ENCODE results near the gene UBE2M. TPM values are rescaled to one million over a fixed set of nuclear protein-coding genes. Genes with fewer than 3 reads are reported as not detected.
A peak's percentile ranks its signal among the peaks of the same experiment; 100 is the strongest.

Gene UBE2M
- total and polyA plus RNA-seq, 2 experiments from 2014 or later = 8.7 to 60.3 TPM

DNA sequence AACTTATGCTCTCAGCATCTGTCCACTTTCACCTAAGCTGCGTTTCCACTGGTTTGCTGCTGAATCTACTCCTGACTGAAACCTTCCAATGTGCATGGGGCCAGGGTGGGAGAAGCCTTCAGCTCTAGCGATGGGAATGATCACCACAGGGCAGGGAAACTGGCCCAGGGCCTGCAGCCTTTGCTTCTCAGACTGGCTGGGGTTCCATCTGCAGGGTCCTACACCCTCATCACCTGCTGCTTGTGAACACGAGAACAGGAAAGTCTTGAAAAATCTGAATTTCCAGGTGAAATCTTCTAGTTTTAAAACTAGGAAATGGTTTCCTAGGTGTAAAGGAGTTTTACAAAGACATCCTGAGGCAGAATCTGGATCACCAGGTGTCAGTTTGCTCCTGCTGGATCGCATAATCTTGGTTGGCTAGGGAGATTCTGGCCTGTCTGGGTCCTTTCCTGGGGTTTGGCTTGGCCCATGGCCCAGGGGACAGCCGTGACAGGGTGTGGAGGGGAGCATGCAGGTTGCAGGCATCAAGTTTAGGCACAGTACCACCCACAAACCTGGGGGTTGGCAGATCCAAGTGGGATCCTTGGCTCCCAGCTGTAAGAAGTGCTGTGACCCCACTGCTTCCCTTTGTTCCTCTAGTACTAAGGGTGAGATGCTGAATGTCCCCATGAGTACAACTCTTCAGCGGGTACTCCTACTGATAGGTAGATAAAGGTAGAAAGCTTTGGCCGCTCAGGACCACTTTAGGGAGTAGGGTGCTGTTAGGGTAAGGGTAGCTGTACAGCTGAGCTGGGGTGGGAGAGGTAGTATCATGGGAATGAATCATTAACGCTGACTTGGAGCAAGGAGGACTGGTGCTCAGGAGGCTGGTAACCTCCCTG lies 1.8 kb upstream of the UBE2M start:
- peak overlapping the region; percentile 74 for H2AFZ ChIP-seq
- in situ Hi-C loops (cut with MboI) = no loop called here
- peak overlapping the region; percentile 96 for H3K27ac ChIP-seq
- peaks cover 29% of the 10 kb centered on the region for H3K79me2 ChIP-seq (ENCODE audit: insufficient read depth)
- H3K36me3 ChIP-seq (ENCODE audit: low read depth) = peaks cover 3% of the 10 kb centered on the region; the same call in 1 of the 2 replicates
- H3K4me1 ChIP-seq (ENCODE audit: insufficient read depth) = peaks cover 25% of the 10 kb centered on the region
- H3K9me2 ChIP-seq (ENCODE audit: insufficient read depth) = no peaks in the 10 kb centered on the region
- H3K4me2 ChIP-seq (ENCODE audit: unreplicated experiment) = peak overlapping the region; percentile 91
- H3K27me3 ChIP-seq (replicated peaks; ENCODE audit: insufficient read depth) = no peaks in the 10 kb centered on the region
- 64 to 70% methylated on average over 8 of the region's 8 CpGs for WGBS, 2 experiments (ENCODE audit: low coverage in 1 of 2, low lambda C conversion rate in 2 of 2, missing lambda C conversion rate in 2 of 2)
- H3F3A ChIP-seq (ENCODE audit: insufficient read depth) = peaks cover 34% of the 10 kb centered on the region
- H3K9ac ChIP-seq = peak overlapping the region; percentile 96
- no peak for TF ChIP-seq EZH2phosphoT487 (IDR thresholded peaks at IDR 0.05; ENCODE audit: insufficient read depth, low read depth)
- TF ChIP-seq EZH2 (IDR thresholded peaks at IDR 0.05; ENCODE audit: insufficient read depth, poor library complexity, severe bottlenecking) = no peak
- H3K9me3 ChIP-seq (ENCODE audit: low read depth) = no peaks in the 10 kb centered on the region
- DNase-seq = peak; percentile 30
- peak overlapping the region; percentile 83 for H3K4me3 ChIP-seq
- H4K20me1 ChIP-seq (ENCODE audit: insufficient read depth) = no peaks in the 10 kb centered on the region

DNA sequence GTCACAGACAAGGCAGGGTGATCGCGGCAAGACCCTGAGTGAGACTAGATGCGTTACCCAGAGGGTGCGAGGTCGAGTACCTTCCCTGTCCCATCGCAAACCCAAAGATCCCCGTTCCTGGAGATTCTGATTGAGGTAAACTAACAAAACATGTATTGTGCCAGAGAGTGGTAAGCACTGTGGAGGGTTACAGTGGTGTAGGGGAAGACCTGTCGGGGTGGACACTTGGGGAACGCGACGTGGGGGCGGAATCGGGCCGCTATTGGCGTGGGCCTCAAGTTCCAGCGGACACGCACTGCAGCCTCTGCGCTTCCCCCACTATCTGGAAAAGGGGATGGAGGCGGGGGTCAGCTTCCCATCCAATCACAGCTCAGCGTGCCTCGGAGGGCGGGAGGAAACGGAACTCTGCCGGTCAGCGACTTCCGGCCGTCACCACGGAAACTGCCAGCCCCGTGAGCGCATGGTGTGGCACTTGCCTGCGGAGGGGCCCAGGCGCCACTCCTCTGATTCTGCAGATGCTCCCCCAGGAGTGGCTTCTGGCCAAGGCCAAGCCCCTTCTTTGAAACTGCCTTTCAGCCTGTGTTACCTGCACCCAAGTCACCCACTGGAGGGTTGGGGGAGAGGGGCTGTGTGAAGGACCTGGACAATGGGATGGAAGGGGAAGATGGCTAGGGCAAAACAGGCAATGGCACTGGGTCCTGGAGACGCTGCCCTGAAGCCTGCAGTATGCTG lies 1.0 kb upstream of the UBE2M start:
- H2AFZ ChIP-seq = peak overlapping the region; percentile 74
- WGBS, 2 experiments (ENCODE audit: low coverage in 1 of 2, low lambda C conversion rate in 2 of 2, missing lambda C conversion rate in 2 of 2) = 1 to 2% methylated on average over 29 to 32 of the region's 33 CpGs
- H3K4me3 ChIP-seq = peak overlapping the region; percentile 83
- DNase-seq = peak; percentile 94
- in situ Hi-C loops (cut with MboI) = no loop called here
- H3K79me2 ChIP-seq (ENCODE audit: insufficient read depth) = peaks cover 32% of the 10 kb centered on the region
- H4K20me1 ChIP-seq (ENCODE audit: insufficient read depth) = no peaks in the 10 kb centered on the region
- peaks cover 34% of the 10 kb centered on the region for H3F3A ChIP-seq (ENCODE audit: insufficient read depth)
- TF ChIP-seq EZH2 (IDR thresholded peaks at IDR 0.05; ENCODE audit: insufficient read depth, poor library complexity, severe bottlenecking) = no peak
- no peak for TF ChIP-seq EZH2phosphoT487 (IDR thresholded peaks at IDR 0.05; ENCODE audit: insufficient read depth, low read depth)
- H3K36me3 ChIP-seq (ENCODE audit: low read depth) = peaks cover 3% of the 10 kb centered on the region; the same call in 1 of the 2 replicates
- no peaks in the 10 kb centered on the region for H3K9me2 ChIP-seq (ENCODE audit: insufficient read depth)
- H3K4me2 ChIP-seq (ENCODE audit: unreplicated experiment) = peak overlapping the region; percentile 91
- no peaks in the 10 kb centered on the region for H3K27me3 ChIP-seq (replicated peaks; ENCODE audit: insufficient read depth)
- no peaks in the 10 kb centered on the region for H3K9me3 ChIP-seq (ENCODE audit: low read depth)
- peak overlapping the region; percentile 96 for H3K27ac ChIP-seq
- H3K4me1 ChIP-seq (ENCODE audit: insufficient read depth) = peaks cover 26% of the 10 kb centered on the region
- H3K9ac ChIP-seq = peak overlapping the region; percentile 96

DNA sequence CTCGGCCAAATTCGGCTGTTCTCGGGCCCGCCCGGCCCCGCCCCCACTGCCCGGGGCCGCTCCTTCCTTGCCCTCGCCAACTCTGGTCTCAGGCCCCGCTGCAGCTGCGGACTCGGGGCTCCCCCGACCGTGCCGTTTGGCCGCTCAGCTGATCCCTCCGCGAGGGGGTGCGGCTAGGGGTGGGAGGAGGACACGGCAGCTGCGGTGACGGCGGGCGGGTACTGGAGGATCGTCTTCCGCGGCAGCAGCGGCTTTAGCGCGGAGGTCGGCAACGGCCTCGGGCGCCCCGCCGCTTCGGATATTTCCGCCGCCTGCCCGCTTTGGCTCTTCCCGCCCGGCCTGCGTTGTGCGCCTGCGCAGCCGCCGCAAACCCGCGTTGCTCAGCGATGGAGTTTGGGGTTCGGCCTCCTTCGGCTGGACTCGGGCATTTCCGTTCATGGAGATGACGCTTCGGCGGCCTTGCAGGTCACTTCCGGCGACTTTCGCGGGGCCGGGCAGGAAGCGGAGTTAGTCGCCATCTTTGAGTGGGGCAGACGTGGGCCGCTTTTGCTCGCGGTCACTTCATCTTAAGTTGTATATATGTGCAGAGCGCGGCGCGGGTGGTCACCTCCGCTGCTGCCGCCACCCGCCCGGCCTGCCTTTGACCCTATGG lies 338 bp upstream of the UBE2M start:
- in situ Hi-C loops (cut with MboI) = no loop called here
- TF ChIP-seq EZH2phosphoT487 (IDR thresholded peaks at IDR 0.05; ENCODE audit: insufficient read depth, low read depth) (no peak), EZH2 (IDR thresholded peaks at IDR 0.05; ENCODE audit: insufficient read depth, poor library complexity, severe bottlenecking) (no peak)
- peaks cover 32% of the 10 kb centered on the region for H3K4me1 ChIP-seq (ENCODE audit: insufficient read depth)
- no peaks in the 10 kb centered on the region for H3K9me3 ChIP-seq (ENCODE audit: low read depth)
- H3K4me2 ChIP-seq (ENCODE audit: unreplicated experiment) = peak overlapping the region; percentile 91
- peaks cover 3% of the 10 kb centered on the region; the same call in 1 of the 2 replicates for H3K36me3 ChIP-seq (ENCODE audit: low read depth)
- H3F3A ChIP-seq (ENCODE audit: insufficient read depth) = peaks cover 34% of the 10 kb centered on the region
- peak overlapping the region; percentile 74 for H2AFZ ChIP-seq
- H3K79me2 ChIP-seq (ENCODE audit: insufficient read depth) = peaks cover 39% of the 10 kb centered on the region
- peak overlapping the region; percentile 83 for H3K4me3 ChIP-seq
- 0 to 1% methylated on average over 49 to 59 of the region's 76 CpGs for WGBS, 2 experiments (ENCODE audit: low coverage in 1 of 2, low lambda C conversion rate in 2 of 2, missing lambda C conversion rate in 2 of 2)
- H3K9me2 ChIP-seq (ENCODE audit: insufficient read depth) = no peaks in the 10 kb centered on the region
- H4K20me1 ChIP-seq (ENCODE audit: insufficient read depth) = no peaks in the 10 kb centered on the region
- peak overlapping the region; percentile 96 for H3K27ac ChIP-seq
- no peaks in the 10 kb centered on the region for H3K27me3 ChIP-seq (replicated peaks; ENCODE audit: insufficient read depth)
- DNase-seq = peak; percentile 99
- peak overlapping the region; percentile 96 for H3K9ac ChIP-seq

Data from GM23248 (cell line).